K562 (cell line): ENCODE data around the gene LUC7L. TPM values are rescaled to one million over a fixed set of nuclear protein-coding genes. Genes with fewer than 3 reads are reported as not detected.
A peak's percentile ranks its signal among the peaks of the same experiment; 100 is the strongest.

ENCODE experiments used
- ETV6 ChIP-seq, 3 experiments: fragments of 150-350 bp in 1 of 3; sonication (generic) in 1 of 3; formaldehyde crosslinking in 1 of 3; IDR thresholded peaks; 2 replicates each; pipeline versions ENCODE4 v1.6.1 to v1.8.0; 2014 to 2022; ENCODE audit warnings: borderline replicate concordance in 2 of 3, low read depth in 2 of 3, antibody characterized with exemption in 1 of 3, low read length in 1 of 3, mild to moderate bottlenecking in 1 of 3, missing genetic modification reagents in 1 of 3
- NR2C1 ChIP-seq, 2 experiments: fragments of 450-650 bp; IDR thresholded peaks; 2 replicates each; pipeline ENCODE4 v1.6.1; 2017; ENCODE audit warnings: mild to moderate bottlenecking in 2 of 2, antibody characterized with exemption in 1 of 2, inconsistent platforms in 1 of 2, missing compliant biosample characterization in 1 of 2, missing genetic modification characterization in 1 of 2
- RBBP5 ChIP-seq: fragments of 200-600 bp; sonication (generic); IDR thresholded peaks from 2 replicates; pipeline ENCODE4 v1.6.1; 2012; ENCODE audit warnings: borderline replicate concordance, mild to moderate bottlenecking, low read length, control low read depth, inconsistent platforms; ENCODE audit not compliant: insufficient read depth, poor library complexity, severe bottlenecking
- SREBF1 ChIP-seq: fragments of 150-350 bp; IDR thresholded peaks from 2 replicates; pipeline ENCODE4 v1.6.1; 2014; ENCODE audit warnings: antibody characterized with exemption, low read depth, low read length, borderline replicate concordance
- XRCC4 ChIP-seq: IDR thresholded peaks from one replicate; pipeline ENCODE4 v1.6.1; 2011; ENCODE audit not compliant: insufficient read depth, insufficient read length; ENCODE audit errors: extremely low read depth
- ZNF12 ChIP-seq: sonication (generic); formaldehyde crosslinking; IDR thresholded peaks from 2 replicates; pipeline ENCODE4 v1.4.0; 2020; ENCODE audit warnings: mild to moderate bottlenecking, missing genetic modification reagents
- ZNF143 ChIP-seq: sonication (generic); formaldehyde crosslinking; IDR thresholded peaks from 2 replicates; pipeline ENCODE4 v1.9.0; 2022; ENCODE audit warnings: mild to moderate bottlenecking, missing genetic modification reagents
- ZNF75A ChIP-seq: fragments of 450-650 bp; formaldehyde crosslinking; IDR thresholded peaks from 2 replicates; pipeline ENCODE4 v1.4.0; 2020; ENCODE audit warnings: mild to moderate bottlenecking
- polyA plus RNA-seq, 8 experiments: library from polyadenylated mRNA; depleted of rRNA in 4 of 8; stranded (reverse) in 5 of 8; unstranded in 3 of 8; fragments of >200 nt; fragmentation: Nextera tagmentation in 2 of 8; fragmentation: Illumina TruSeq in 1 of 8; extraction: Ambion mirVana in 2 of 8; extraction: Trizol in 1 of 8; gene quantifications; 2 replicates each; pipeline versions ENCODE4 v1.2.1 to v1.2.3, GENCODE V29; 2011 to 2014; ENCODE audit warnings: inconsistent platforms in 1 of 8, missing spikeins in 1 of 8
- total RNA-seq, 7 experiments: library from RNA; depleted of rRNA in 6 of 7; stranded (reverse); fragments of >200 nt in 6 of 7; fragmentation: Illumina TruSeq in 2 of 7; extraction: Trizol in 2 of 7; gene quantifications; 2 replicates each; pipeline versions ENCODE4 v1.2.1 to v1.2.3, GENCODE V29; 2011 to 2021; ENCODE audit warnings: low replicate concordance in 1 of 7
- TF ChIP-seq, protein P1 (sequence below): IDR thresholded peaks from 3 replicates; pipeline ENCODE4 v1.6.1; 2011; ENCODE audit warnings: borderline replicate concordance, mild to moderate bottlenecking, moderate library complexity; ENCODE audit not compliant: insufficient read length; ENCODE audit errors: extremely low read depth
- TF ChIP-seq, protein P2 (sequence below): fragments of 250-450 bp; sonication (Bioruptor Pico); IDR thresholded peaks from 2 replicates; pipeline ENCODE4 v1.8.0; 2022; ENCODE audit warnings: inconsistent platforms
- TF ChIP-seq, protein P3 (sequence below): fragments of 450-650 bp; formaldehyde crosslinking; IDR thresholded peaks from 2 replicates; pipeline ENCODE4 v1.4.0; 2022; ENCODE audit warnings: mild to moderate bottlenecking, moderate library complexity
- TF ChIP-seq, protein P4 (sequence below): fragments of 250-450 bp; sonication (Bioruptor Pico); IDR thresholded peaks from 2 replicates; pipeline ENCODE4 v1.5.1; 2021; ENCODE audit warnings: mild to moderate bottlenecking
- TF ChIP-seq, protein P5 (sequence below): fragments of 450-650 bp; IDR thresholded peaks from 2 replicates; pipeline ENCODE4 v1.6.1; 2016; ENCODE audit warnings: mild to moderate bottlenecking

The LUC7L gene
- total and polyA plus RNA-seq, 9 of the 15 experiments (the other 6 are each of a cell fraction or from before 2014, with no cell fraction given) = 1.7 to 93.3 (median 59.5) TPM

DNA sequence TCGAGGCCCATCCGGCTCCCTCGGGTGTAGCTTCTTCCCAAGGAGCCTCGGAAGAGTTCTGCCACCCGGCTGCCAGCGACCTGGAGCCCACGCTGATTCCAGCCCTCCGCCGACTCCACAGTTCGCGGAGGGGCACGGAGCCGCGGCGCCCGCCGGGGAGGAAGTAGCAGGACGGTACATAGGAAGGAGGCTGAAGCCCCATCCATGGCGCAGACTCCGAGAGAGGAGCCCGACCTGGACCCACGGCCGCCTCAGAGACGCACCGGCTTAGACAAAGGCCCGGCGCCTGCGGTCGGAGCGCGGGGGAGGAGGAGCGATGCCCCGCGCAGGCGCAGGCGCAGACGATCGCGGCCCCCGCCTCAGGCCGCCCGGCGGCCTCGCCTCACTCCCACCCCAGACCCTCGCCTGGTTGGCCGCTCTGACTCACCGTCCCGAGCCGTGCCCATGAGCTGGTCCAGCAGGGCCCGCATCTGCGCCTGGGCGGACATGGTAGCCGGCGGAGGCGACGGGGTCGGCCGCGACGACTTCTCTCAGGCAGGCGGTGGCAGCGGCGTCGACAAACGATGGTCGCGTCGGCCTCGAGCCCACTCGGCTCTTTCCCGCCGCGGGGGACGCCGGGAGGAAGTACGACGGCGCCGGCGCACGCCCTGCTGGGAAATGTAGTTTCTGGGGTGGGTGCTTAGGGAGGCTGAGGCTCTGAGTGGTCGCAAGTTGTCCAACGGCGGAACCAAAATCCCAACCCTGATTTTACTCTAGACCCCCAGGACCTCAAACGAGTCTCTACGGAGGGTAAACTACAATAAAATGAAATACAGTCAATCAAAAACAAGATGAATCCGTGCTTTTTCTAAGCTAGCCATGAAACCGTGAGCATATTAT, at the start of gene LUC7L (continued):
- TF ChIP-seq, protein P1, sequence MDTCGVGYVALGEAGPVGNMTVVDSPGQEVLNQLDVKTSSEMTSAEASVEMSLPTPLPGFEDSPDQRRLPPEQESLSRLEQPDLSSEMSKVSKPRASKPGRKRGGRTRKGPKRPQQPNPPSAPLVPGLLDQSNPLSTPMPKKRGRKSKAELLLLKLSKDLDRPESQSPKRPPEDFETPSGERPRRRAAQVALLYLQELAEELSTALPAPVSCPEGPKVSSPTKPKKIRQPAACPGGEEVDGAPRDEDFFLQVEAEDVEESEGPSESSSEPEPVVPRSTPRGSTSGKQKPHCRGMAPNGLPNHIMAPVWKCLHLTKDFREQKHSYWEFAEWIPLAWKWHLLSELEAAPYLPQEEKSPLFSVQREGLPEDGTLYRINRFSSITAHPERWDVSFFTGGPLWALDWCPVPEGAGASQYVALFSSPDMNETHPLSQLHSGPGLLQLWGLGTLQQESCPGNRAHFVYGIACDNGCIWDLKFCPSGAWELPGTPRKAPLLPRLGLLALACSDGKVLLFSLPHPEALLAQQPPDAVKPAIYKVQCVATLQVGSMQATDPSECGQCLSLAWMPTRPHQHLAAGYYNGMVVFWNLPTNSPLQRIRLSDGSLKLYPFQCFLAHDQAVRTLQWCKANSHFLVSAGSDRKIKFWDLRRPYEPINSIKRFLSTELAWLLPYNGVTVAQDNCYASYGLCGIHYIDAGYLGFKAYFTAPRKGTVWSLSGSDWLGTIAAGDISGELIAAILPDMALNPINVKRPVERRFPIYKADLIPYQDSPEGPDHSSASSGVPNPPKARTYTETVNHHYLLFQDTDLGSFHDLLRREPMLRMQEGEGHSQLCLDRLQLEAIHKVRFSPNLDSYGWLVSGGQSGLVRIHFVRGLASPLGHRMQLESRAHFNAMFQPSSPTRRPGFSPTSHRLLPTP = no peak
- TF ChIP-seq ETV6 (IDR thresholded peaks at IDR 0.05; ENCODE audit: borderline replicate concordance in 1 of 2, low read depth in 2 of 2, low read length in 1 of 2) = no peak
- peak; percentile 87; the same call in 1 of the 2 replicates for TF ChIP-seq ETV6 (CRISPR knock-in tag; IDR thresholded peaks at IDR 0.05; ENCODE audit: borderline replicate concordance)
- TF ChIP-seq ZNF75A (CRISPR knock-in tag) = no peak
- no peak for TF ChIP-seq XRCC4
- TF ChIP-seq RBBP5 = peak; percentile 83
- TF ChIP-seq, protein P2, sequence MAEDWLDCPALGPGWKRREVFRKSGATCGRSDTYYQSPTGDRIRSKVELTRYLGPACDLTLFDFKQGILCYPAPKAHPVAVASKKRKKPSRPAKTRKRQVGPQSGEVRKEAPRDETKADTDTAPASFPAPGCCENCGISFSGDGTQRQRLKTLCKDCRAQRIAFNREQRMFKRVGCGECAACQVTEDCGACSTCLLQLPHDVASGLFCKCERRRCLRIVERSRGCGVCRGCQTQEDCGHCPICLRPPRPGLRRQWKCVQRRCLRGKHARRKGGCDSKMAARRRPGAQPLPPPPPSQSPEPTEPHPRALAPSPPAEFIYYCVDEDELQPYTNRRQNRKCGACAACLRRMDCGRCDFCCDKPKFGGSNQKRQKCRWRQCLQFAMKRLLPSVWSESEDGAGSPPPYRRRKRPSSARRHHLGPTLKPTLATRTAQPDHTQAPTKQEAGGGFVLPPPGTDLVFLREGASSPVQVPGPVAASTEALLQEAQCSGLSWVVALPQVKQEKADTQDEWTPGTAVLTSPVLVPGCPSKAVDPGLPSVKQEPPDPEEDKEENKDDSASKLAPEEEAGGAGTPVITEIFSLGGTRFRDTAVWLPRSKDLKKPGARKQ = no peak
- no peak; the same call in 1 of the 2 replicates for TF ChIP-seq ZNF12
- TF ChIP-seq SREBF1 = no peak
- no peak for TF ChIP-seq NR2C1 (IDR thresholded peaks at IDR 0.05)
- peak; percentile 49; the same call in 1 of the 2 replicates for TF ChIP-seq NR2C1 (tag; IDR thresholded peaks at IDR 0.05)
- TF ChIP-seq, protein P3, sequence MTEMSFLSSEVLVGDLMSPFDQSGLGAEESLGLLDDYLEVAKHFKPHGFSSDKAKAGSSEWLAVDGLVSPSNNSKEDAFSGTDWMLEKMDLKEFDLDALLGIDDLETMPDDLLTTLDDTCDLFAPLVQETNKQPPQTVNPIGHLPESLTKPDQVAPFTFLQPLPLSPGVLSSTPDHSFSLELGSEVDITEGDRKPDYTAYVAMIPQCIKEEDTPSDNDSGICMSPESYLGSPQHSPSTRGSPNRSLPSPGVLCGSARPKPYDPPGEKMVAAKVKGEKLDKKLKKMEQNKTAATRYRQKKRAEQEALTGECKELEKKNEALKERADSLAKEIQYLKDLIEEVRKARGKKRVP (CRISPR knock-in tag) = peak; percentile 53; the same call in 1 of the 2 replicates
- TF ChIP-seq ZNF143 = peak; percentile 99
- TF ChIP-seq, protein P4, sequence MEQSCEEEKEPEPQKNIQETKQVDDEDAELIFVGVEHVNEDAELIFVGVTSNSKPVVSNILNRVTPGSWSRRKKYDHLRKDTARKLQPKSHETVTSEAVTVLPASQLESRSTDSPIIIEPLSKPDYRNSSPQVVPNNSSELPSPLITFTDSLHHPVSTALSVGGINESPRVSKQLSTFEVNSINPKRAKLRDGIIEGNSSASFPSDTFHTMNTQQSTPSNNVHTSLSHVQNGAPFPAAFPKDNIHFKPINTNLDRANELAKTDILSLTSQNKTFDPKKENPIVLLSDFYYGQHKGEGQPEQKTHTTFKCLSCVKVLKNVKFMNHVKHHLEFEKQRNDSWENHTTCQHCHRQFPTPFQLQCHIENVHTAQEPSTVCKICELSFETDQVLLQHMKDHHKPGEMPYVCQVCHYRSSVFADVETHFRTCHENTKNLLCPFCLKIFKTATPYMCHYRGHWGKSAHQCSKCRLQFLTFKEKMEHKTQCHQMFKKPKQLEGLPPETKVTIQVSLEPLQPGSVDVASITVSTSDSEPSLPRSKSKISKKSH = no peak
- TF ChIP-seq, protein P5, sequence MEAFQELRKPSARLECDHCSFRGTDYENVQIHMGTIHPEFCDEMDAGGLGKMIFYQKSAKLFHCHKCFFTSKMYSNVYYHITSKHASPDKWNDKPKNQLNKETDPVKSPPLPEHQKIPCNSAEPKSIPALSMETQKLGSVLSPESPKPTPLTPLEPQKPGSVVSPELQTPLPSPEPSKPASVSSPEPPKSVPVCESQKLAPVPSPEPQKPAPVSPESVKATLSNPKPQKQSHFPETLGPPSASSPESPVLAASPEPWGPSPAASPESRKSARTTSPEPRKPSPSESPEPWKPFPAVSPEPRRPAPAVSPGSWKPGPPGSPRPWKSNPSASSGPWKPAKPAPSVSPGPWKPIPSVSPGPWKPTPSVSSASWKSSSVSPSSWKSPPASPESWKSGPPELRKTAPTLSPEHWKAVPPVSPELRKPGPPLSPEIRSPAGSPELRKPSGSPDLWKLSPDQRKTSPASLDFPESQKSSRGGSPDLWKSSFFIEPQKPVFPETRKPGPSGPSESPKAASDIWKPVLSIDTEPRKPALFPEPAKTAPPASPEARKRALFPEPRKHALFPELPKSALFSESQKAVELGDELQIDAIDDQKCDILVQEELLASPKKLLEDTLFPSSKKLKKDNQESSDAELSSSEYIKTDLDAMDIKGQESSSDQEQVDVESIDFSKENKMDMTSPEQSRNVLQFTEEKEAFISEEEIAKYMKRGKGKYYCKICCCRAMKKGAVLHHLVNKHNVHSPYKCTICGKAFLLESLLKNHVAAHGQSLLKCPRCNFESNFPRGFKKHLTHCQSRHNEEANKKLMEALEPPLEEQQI = no peak
